Activated CD8-positive, alpha-beta memory T cell treated with anti-CD3 and anti-CD28 coated beads for 1 hour (primary cell): Measurements from ENCODE around the gene TRIM44.

Experiments used
- DNase-seq, 2 donors: peaks; one replicate each; pipeline ENCODE4 v3.0.0-alpha.2; 2020; ENCODE audit warnings: low read depth in 1 of 2; ENCODE audit errors: extremely low read depth in 1 of 2

The TRIM44 gene

DNA sequence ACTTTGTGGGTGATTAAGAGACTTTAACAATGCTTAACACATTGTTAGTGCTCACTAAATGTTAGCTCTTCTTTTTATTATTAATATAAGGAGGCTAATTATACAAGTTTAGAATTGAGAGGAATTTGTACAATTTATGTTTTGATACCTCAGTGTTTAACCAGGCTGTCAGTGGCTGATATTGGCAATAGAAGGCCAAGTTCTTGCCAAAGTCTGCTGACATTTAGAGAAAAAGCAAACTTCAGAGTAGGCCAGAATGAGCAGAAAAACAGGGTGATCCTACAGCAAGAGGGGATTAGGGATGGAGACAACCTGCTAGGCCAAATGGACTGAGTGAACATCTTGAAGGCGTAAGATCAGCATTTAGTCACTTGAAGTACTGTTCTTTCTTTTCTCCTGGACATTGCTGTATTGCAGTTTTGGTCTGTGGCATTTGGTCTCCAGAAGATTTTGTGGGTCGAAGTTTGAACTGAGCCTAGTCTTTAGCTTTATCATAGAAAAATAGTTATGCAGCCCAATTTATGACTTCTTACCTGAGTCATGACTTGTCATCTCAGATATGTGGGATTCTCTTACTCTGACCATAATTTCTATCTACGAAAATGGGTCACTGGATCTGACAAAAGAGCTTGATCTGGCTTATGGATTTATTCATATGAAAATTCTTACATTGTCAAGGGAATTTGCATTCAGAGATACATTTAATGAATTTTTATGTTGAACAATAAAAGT lies 9.0 kb downstream of the TRIM44 start:
- no peak for DNase-seq

GRCh38 chr11:35672608-35673007 lies 10.0 kb downstream of the TRIM44 start:
- no peak for DNase-seq

GRCh38 chr11:35675901-35676610 lies 13.5 kb downstream of the TRIM44 start:
- no peak for DNase-seq

GRCh38 chr11:35676611-35676965 lies 14.0 kb downstream of the TRIM44 start:
- no peak for DNase-seq

GRCh38 chr11:35677904-35678303 lies 15.3 kb downstream of the TRIM44 start:
- DNase-seq, result no peak

DNA sequence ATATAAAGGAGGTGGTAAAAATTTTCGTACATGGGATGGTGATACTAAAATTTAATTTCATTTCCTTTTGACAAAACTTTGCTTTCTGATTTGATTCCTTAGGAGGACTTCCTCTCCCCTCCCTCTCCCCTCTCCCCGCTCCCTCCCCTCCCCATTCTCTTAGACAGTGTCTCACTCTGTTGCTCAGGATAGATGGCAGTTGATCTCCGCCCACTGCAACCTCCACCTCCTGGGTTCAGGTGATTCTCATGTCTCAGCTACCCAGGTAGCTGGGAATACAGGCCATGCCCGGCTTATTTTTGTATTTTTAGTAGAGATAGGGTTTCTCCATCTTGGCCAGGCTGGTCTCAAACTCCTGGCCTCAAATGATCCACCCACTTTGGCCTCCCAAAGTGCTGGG lies 15.9 kb downstream of the TRIM44 start:
- no peak for DNase-seq

- DNase-seq, result no peak
Measured at GRCh38 chr11:35678975-35679374, 16.4 kb downstream of the TRIM44 start.

- no peak for DNase-seq
Measured at GRCh38 chr11:35680506-35680905, 17.9 kb downstream of the TRIM44 start.

GRCh38 chr11:35681163-35681767 lies 18.7 kb downstream of the TRIM44 start:
- no peak for DNase-seq

DNA sequence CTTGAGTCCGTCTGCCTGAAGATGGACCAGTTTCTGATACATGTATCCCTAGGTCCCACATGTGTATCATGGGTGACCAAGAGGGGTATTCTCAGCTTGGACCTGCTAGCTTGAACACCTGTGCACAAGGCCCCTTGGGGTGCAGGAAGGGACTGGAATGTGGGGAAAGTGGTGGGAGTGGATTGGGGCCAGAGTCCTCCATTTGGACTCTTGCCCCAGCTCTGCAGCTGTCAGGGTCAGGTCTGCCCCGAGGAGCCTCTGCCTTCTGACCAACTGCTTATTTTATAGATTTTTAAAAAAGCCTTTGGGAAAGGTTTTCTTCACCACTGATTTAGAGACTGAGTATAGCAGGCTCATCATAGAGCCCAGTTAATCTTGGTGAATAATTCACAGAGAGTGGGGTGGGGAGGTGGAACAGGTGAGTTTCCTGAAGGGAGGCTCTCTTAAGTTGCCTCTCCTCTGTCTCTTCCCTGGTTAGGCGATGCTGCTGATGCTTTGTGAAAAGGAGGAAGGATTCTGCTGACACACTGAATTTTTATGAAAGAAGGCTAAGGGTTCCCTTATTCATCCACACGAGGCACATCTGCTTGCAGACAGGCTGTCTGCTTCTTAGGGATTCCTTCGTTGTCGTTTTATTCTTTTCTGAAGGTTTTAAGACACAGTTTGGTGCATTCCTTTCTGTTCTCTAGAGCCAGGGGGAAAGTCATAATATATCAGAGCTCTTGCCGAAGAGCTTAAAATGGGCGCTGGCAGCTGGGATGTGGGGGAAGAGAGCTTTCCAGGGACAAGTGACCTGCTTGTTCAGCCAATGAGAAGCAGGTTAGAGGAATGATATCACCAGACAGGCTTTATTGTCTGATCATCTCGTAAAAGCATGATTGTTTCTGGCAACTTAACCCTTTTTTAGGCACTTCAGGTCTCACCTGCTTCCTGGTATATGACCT lies 19.9 kb downstream of the TRIM44 start:
- no peak for DNase-seq

GRCh38 chr11:35683728-35684339 lies 21.3 kb downstream of the TRIM44 start:
- no peak for DNase-seq

- no peak for DNase-seq
Measured at GRCh38 chr11:35688023-35688422, 25.4 kb downstream of the TRIM44 start.

DNA sequence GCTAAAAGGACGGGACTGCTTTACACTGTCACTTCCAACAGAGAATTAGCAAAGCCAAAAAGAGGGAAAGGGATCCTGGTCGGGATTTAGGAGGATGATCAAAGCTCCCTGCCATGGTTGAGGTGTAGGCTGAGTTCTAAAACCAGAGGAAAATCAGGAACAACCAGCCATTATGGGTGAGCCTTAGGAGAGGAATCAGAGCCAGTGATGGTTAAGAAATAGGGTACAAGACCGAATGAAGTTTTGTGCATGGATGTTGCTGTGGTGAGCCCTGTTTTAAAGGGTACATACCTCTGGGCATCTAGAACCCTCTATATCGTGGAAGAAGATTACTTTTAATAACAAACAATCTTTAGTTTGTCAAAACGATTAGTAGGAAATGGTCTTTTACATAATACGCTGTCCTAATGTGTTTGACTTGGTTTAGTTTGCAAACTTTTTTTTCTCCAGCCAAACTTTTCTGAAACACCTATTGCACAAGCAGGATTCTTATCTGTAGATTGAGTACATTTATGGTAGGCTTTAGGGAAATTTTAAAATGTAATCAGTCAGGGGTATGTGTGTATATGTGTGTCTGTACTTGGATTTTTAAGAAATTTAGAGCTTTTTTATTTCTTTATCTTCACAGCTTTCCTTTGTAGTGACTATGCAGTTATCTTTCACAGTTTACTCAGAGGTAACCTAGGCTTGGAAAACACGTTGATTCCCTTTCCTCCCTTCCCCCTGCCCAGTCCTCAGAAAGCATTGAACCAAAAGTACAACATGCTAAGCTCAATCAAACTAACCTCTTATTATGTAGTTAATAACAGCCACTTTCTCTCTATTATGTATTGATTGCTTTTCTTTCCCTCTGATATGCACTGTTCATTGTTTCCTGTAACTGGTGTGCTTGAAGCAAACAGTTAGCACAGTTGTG lies 26.8 kb downstream of the TRIM44 start:
- DNase-seq, result no peak

- DNase-seq, result no peak
Measured at GRCh38 chr11:35702126-35702525, 39.6 kb downstream of the TRIM44 start.

DNA sequence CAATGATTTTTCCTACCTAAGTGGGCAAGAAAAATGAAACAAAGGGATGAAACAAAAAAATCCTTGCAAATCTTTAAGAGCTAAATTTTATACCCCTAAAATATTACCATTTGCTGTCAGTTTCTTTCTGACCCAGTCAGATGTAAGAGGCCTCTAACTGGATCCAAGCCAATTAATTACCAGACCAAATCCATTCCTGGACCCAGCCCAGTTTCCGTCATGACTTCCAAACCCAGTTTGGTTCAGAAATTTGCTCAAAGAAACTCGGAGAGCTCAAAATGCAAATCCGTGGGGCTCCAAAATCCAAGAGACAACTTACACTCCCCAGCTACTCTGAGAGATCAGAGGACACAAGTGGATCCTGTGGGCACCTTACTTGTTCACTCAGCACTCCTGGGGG lies 46.8 kb downstream of the TRIM44 start:
- DNase-seq, result no peak

- no peak for DNase-seq
Measured at GRCh38 chr11:35711173-35711910, 48.8 kb downstream of the TRIM44 start.

DNA sequence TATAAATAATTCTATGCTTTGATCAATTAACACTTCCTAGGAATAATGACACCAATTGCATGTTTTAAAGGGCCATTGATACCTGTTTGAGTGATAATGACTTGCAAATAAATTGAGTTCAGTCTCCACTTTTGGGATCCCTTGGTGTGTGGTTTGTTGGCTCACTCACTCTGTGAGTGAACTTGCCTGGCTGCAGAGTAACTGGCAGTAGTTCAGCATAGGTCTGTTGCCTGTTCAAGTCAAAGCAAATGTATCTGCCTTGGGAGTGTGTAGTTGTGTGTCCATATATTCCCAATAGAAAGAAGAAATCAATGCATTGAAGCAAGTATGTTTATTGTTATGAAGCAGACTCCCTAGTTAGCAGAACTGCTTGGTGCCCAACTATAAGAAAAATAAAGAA lies 49.3 kb downstream of the TRIM44 start:
- DNase-seq, result no peak

DNA sequence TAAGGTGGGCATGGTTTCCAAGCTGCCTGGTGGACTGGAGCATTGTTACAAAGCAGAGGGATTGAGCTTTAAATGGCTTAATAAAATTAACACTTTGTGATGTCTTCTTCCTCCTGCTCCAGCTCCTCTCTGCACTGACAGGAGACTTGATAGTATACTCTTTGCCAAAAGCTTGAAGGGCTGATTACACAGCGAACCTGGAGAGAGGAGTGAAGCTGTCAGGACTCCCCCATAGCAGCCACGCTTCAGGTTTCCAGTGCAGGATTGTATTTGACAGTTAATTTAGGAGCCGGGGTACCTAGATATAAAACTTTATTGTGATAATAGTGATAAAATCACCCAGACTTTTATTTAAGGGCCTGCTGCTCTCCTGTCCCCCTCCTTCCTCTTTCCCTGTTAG lies 50.0 kb downstream of the TRIM44 start:
- no peak for DNase-seq
